Loucy (cell line): ENCODE results near the gene ZNF850.
"Not testable (repeated sequence)": the region's sequence is repeated elsewhere in the genome, so short reads cannot be mapped to it uniquely, and the experiment has no call there.

Experiments
- H2AFZ ChIP-seq: fragments of 200-600 bp; sonication (generic); 2 replicates; pipeline ENCODE4 v1.6.0; 2016; ENCODE audit warnings: antibody characterized with exemption, mild to moderate bottlenecking, low read length, moderate library complexity
- H3F3A ChIP-seq: fragments of 200-600 bp; 2 replicates; pipeline ENCODE4 v1.6.0; 2016; ENCODE audit warnings: antibody characterized with exemption, low read depth, mild to moderate bottlenecking
- H3K27me3 ChIP-seq: fragments of 200-600 bp; sonication (generic); 2 replicates; pipeline ENCODE4 v1.6.1; 2014; ENCODE audit warnings: low read length, mild to moderate bottlenecking; ENCODE audit not compliant: insufficient read depth, poor library complexity, severe bottlenecking
- H3K36me3 ChIP-seq: fragments of 200-600 bp; sonication (generic); 2 replicates; pipeline ENCODE4 v1.6.1; 2016; ENCODE audit warnings: low read length; ENCODE audit not compliant: insufficient read depth
- H3K4me1 ChIP-seq: fragments of 200-600 bp; sonication (generic); 2 replicates; pipeline ENCODE4 v1.5.1; 2014; ENCODE audit warnings: low read length, mild to moderate bottlenecking; ENCODE audit not compliant: insufficient read depth, poor library complexity, severe bottlenecking
- H3K4me2 ChIP-seq: fragments of 200-600 bp; sonication (generic); 2 replicates; pipeline ENCODE4 v1.6.0; 2014; ENCODE audit warnings: antibody characterized with exemption, low read length, low read depth, mild to moderate bottlenecking; ENCODE audit not compliant: poor library complexity, severe bottlenecking
- H3K4me3 ChIP-seq: fragments of 200-600 bp; sonication (generic); 2 replicates; pipeline ENCODE4 v1.5.1; 2014; ENCODE audit warnings: low read length, mild to moderate bottlenecking, mixed read lengths; ENCODE audit not compliant: poor library complexity, severe bottlenecking
- H3K79me2 ChIP-seq: fragments of 200-600 bp; sonication (generic); 2 replicates; pipeline ENCODE4 v1.6.1; 2014; ENCODE audit warnings: low read length; ENCODE audit not compliant: insufficient read depth
- H3K9ac ChIP-seq: fragments of 200-600 bp; sonication (generic); 2 replicates; pipeline ENCODE4 v1.6.0; 2014; ENCODE audit warnings: mild to moderate bottlenecking, low read depth, low read length, moderate library complexity; ENCODE audit not compliant: poor library complexity, severe bottlenecking
- H3K9me2 ChIP-seq: fragments of 200-600 bp; sonication (generic); replicated peaks from 2 replicates; pipeline ENCODE4 v1.6.1; 2016; ENCODE audit warnings: low read depth, low read length, mixed read lengths
- H3K9me3 ChIP-seq: fragments of 200-600 bp; sonication (generic); 2 replicates; pipeline ENCODE4 v1.6.1; 2014; ENCODE audit warnings: mild to moderate bottlenecking, antibody characterized with exemption, low read length, low read depth; ENCODE audit not compliant: insufficient read depth
- H4K20me1 ChIP-seq: fragments of 200-600 bp; sonication (generic); 2 replicates; pipeline ENCODE4 v1.6.0; 2014; ENCODE audit warnings: antibody characterized with exemption, low read length, mild to moderate bottlenecking; ENCODE audit not compliant: insufficient read depth, poor library complexity, severe bottlenecking
- EZH2phosphoT487 ChIP-seq: fragments of 200-600 bp; IDR thresholded peaks from 2 replicates; pipeline ENCODE4 v1.6.1; 2018; ENCODE audit warnings: antibody characterized with exemption, mild to moderate bottlenecking, moderate library complexity, borderline replicate concordance
- TF ChIP-seq, protein P1 (sequence below): fragments of 200-600 bp; sonication (generic); conservative IDR thresholded peaks from 2 replicates; pipeline ENCODE4 v1.5.1; 2014; ENCODE audit warnings: mild to moderate bottlenecking, antibody characterized with exemption, low read length

Gene ZNF850

DNA sequence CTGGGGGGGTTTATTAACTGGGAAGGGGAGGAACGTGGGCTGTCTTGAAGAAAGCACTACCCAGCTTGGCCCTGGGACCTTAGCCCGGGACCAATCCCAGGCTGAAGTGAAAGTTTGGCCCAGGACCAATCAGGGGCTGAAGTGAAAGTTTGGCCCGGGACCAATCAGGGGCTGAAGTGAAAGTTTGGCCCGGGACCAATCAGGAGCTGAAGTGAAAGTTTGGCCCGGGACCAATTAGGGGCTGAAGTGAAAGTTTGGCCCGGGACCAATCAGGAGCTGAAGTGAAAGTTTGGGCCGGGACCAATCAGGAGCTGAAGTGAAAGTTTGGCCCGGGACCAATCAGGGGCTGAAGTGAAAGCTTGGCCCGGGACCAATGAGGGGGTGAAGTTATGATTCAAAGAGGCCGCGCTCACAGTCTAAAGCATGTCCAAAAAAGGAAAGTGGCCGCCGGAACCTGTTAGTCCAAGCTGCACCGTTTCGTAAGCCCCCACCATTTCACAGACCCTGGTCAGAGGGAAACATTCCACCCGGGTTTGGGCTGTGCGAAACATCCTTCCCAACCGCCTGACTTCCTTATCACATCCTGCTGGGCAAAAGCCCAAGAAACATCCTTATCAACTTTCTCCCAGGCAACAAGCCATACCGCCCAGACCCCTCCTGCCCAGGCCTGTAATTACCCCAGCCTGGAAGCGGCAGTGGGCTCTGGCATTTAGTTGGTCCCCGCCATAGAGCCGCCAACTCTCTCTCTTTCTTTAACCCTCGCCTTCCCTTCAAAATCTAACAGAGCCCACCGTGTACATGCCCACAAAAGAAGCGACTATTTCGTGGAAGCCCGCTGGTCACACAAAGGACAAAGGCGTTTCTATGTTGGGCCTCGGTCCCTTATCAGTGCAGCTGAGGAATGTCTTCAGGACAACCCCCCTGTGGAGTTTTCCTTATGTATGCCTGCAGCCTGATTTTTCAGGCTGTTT, 1.1 kb downstream of the ZNF850 start:
- no peaks in the 10 kb centered on the region for H3K9me2 ChIP-seq
- TF ChIP-seq EZH2phosphoT487 = no peak
- TF ChIP-seq, protein P1, sequence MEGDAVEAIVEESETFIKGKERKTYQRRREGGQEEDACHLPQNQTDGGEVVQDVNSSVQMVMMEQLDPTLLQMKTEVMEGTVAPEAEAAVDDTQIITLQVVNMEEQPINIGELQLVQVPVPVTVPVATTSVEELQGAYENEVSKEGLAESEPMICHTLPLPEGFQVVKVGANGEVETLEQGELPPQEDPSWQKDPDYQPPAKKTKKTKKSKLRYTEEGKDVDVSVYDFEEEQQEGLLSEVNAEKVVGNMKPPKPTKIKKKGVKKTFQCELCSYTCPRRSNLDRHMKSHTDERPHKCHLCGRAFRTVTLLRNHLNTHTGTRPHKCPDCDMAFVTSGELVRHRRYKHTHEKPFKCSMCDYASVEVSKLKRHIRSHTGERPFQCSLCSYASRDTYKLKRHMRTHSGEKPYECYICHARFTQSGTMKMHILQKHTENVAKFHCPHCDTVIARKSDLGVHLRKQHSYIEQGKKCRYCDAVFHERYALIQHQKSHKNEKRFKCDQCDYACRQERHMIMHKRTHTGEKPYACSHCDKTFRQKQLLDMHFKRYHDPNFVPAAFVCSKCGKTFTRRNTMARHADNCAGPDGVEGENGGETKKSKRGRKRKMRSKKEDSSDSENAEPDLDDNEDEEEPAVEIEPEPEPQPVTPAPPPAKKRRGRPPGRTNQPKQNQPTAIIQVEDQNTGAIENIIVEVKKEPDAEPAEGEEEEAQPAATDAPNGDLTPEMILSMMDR = no peak
- peaks cover 7% of the 10 kb centered on the region for H3K4me1 ChIP-seq
- peak overlapping the region; percentile 99 for H3K4me3 ChIP-seq
- peak overlapping the region; percentile 98; the same call in 1 of the 2 replicates for H2AFZ ChIP-seq
- H4K20me1 ChIP-seq = peaks cover 11% of the 10 kb centered on the region
- H3K9ac ChIP-seq = peak overlapping the region; percentile 100
- H3K27me3 ChIP-seq = peaks cover 7% of the 10 kb centered on the region
- no peaks in the 10 kb centered on the region for H3F3A ChIP-seq
- peaks cover 8% of the 10 kb centered on the region for H3K36me3 ChIP-seq
- peaks cover 7% of the 10 kb centered on the region; the same call in 1 of the 2 replicates for H3K9me3 ChIP-seq
- peak overlapping the region; percentile 91 for H3K4me2 ChIP-seq
- peaks cover 65% of the 10 kb centered on the region for H3K79me2 ChIP-seq

DNA sequence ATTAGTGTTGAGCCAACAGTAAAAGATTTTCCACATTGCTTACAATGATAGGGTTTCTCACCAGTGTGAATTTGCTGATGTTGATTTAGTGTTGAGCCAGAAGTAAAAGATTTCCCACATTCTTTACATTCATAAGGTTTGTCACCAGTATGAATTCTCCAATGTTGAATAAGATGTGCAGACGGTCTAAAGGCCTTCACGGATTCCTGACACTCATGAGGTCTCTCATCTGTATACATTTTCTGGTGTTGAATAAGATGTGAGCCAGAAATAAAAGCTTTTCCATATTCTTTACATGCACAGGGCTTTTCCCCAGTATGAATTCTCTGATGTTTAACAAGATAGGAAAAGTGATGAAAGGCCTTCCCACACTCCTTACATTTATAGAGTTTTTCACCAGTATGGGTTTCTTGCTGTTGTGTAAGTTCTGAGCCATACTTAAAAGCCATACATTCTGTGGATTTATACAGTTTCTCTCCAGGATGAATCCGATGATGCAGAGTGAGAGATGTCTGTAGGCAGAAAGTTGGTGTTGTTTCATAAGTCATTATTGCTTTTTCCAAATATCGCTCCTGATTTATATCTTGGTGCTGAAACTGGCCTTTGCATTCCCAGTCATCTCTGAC, 22.4 kb downstream of the ZNF850 start:
- Histone ChIP-seq H4K20me1 (no peaks in the 10 kb centered on the region), H3K9me3 (peaks cover 82% of the 10 kb centered on the region), H2AFZ (no peak overlapping the region), H3K9me2 (no peaks in the 10 kb centered on the region), H3K79me2 (peaks cover 50% of the 10 kb centered on the region), H3K4me1 (no peaks in the 10 kb centered on the region), H3K9ac (no peak overlapping the region), H3F3A (no peaks in the 10 kb centered on the region; the same call in 1 of the 2 replicates), H3K36me3 (peaks cover 99% of the 10 kb centered on the region), H3K27me3 (peaks cover 27% of the 10 kb centered on the region), H3K4me2 (no peak overlapping the region), H3K4me3 (no peak overlapping the region)
- no peak for TF ChIP-seq EZH2phosphoT487
- TF ChIP-seq, protein P1 = no peak

DNA sequence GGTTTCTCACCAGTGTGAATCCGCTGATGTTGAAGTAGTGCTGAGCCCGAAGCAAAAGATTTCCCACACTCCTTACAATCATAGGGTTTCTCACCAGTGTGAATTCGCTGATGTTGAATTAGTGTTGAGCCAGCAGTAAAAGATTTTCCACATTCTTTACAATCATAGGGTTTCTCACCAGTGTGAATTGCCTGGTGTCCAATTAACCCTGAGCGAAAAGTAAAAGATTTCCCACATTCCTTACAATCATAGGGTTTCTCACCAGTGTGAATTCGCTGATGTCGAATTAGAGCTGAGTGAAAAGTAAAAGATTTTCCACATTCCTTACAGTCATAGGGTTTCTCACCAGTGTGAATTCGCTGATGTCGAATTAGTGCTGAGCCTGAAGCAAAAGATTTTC, 23.0 kb downstream of the ZNF850 start:
- H3K9me2 ChIP-seq, H4K20me1 ChIP-seq, H3K4me3 ChIP-seq, H3K4me2 ChIP-seq, H2AFZ ChIP-seq, H3K4me1 ChIP-seq, H3K9ac ChIP-seq, H3F3A ChIP-seq: not testable (repeated sequence)
- peaks cover 82% of the 10 kb centered on the region for H3K9me3 ChIP-seq
- peaks cover 46% of the 10 kb centered on the region for H3K79me2 ChIP-seq
- H3K36me3 ChIP-seq = peaks cover 97% of the 10 kb centered on the region
- peaks cover 27% of the 10 kb centered on the region for H3K27me3 ChIP-seq
